Measurements from ENCODE around the gene NOP53.
"Not testable (repeated sequence)": the region's sequence is repeated elsewhere in the genome, so short reads cannot be mapped to it uniquely, and the experiment has no call there.

- not testable (repeated sequence) for TF ChIP-seq CTCF (conservative IDR thresholded peaks at IDR 0.05 in 1 of 2, IDR thresholded peaks at IDR 0.05 in 1 of 2; ENCODE audit: extremely low read depth in 1 of 2, insufficient read depth in 1 of 2, low read depth in 1 of 2, low read length in 2 of 2); EZH2 (IDR thresholded peaks at IDR 0.05; ENCODE audit: borderline replicate concordance, low read length)
These were observed 25.9 kb downstream of the NOP53 start for GRCh38 chr19:47771291-47771690.
